HepG2 (cell line): ENCODE data around the gene SLC6A9. TPM values are rescaled to one million over a fixed set of nuclear protein-coding genes. Genes with fewer than 3 reads are reported as not detected.
A peak's percentile ranks its signal among the peaks of the same experiment; 100 is the strongest.

Experiments used
- ATAC-seq: fragments of 200-7000 bp; cut with Tn5 transposase; 3 replicates; pipeline ENCODE4 v1.9.1; 2020; ENCODE audit warnings: mild to moderate bottlenecking, moderate library complexity
- BruUV-seq: library from RNA; stranded (reverse); fragments of 400-500 nt; replicated peaks from 2 replicates; lab custom pipeline; 2021; lab: Mats Ljungman, UMichigan
- CTCF ChIA-PET: fragments of 300-600 bp; formaldehyde crosslinking; extraction: SDS; loops from one replicate; lab custom pipeline; 2021; ENCODE audit warnings: low total read pairs, inconsistent platforms, low intra/inter-chr PET ratio; lab: Yijun Ruan, JAX
- POLR2A ChIA-PET: fragments of 350-600 bp; sonication (Branson Sonifier 250); formaldehyde crosslinking; loops from one replicate; lab custom pipeline; 2020; ENCODE audit warnings: antibody characterized with exemption, inconsistent platforms; lab: Yijun Ruan, JAX
- DNase-seq: peaks from one replicate; pipeline ENCODE4 v3.0.0-alpha.2; 2015; ENCODE audit warnings: low spot score
- FAIRE-seq: peaks from 3 replicates; lab custom pipeline; 2011; peaks lifted over from hg19 to GRCh38; lab: Jason Lieb, UNC
- H2AFZ ChIP-seq: one replicate; pipeline ENCODE4 v1.6.1; 2011; ENCODE audit warnings: low read length, inconsistent platforms
- H3K27ac ChIP-seq: fragments of 300-600 bp; 3 replicates; pipeline ENCODE4 v1.8.0; 2011; ENCODE audit warnings: mixed run types, mild to moderate bottlenecking, mixed read lengths, low read length, inconsistent platforms; ENCODE audit not compliant: insufficient read depth; ENCODE audit errors: extremely low read length
- H3K27me3 ChIP-seq, 2 experiments: fragments of 200-600 bp in 1 of 2; 2 replicates in 1 of 2; 3 replicates in 1 of 2; pipeline versions ENCODE4 v1.6.0 to v1.8.0; 2011; ENCODE audit warnings: low read length in 2 of 2, mild to moderate bottlenecking in 2 of 2, moderate library complexity in 2 of 2, inconsistent platforms in 1 of 2; ENCODE audit not compliant: insufficient read depth in 2 of 2, control insufficient read depth in 1 of 2
- H3K36me3 ChIP-seq, 2 experiments: fragments of 200-600 bp in 1 of 2; replicated peaks in 1 of 2; 2 replicates in 1 of 2; 3 replicates in 1 of 2; pipeline versions ENCODE4 v1.5.1 to v1.8.0; 2011; ENCODE audit warnings: low read length in 2 of 2, inconsistent platforms in 1 of 2; ENCODE audit not compliant: insufficient read depth in 2 of 2, control insufficient read depth in 1 of 2
- H3K4me1 ChIP-seq: 2 replicates; pipeline ENCODE4 v1.5.1; 2012; ENCODE audit warnings: low read length, inconsistent platforms; ENCODE audit not compliant: insufficient read depth
- H3K4me2 ChIP-seq: 2 replicates; pipeline ENCODE4 v1.6.0; 2011; ENCODE audit warnings: low read depth, low read length, inconsistent platforms
- H3K4me3 ChIP-seq, 3 experiments: fragments of 200-600 bp in 1 of 3; sonication (generic), shearing (Covaris generic) in 1 of 3; replicated peaks in 1 of 3; 2 replicates each; pipeline ENCODE4 v1.5.1; 2011 to 2016; ENCODE audit warnings: low read length in 3 of 3, inconsistent platforms in 2 of 3, low read depth in 2 of 3, mild to moderate bottlenecking in 2 of 3, control low read depth in 1 of 3, mixed read lengths in 1 of 3; ENCODE audit not compliant: insufficient read depth in 1 of 3
- H3K79me2 ChIP-seq: one replicate; pipeline ENCODE4 v1.6.1; 2011; ENCODE audit warnings: low read length, inconsistent platforms; ENCODE audit not compliant: insufficient read depth
- H3K9ac ChIP-seq: 2 replicates; pipeline ENCODE4 v1.6.0; 2011; ENCODE audit warnings: mild to moderate bottlenecking, low read depth, low read length, inconsistent platforms; ENCODE audit not compliant: insufficient read depth
- H3K9me3 ChIP-seq: 2 replicates; pipeline ENCODE4 v1.5.1; 2012; ENCODE audit warnings: mild to moderate bottlenecking, low read length
- H4K20me1 ChIP-seq: 2 replicates; pipeline ENCODE4 v1.6.0; 2011; ENCODE audit warnings: inconsistent platforms, mild to moderate bottlenecking, low read length, moderate library complexity; ENCODE audit not compliant: insufficient read depth
- ARNT2 ChIP-seq: sonication (generic); formaldehyde crosslinking; IDR thresholded peaks from 2 replicates; pipeline ENCODE4 v1.8.0; 2022; ENCODE audit warnings: mild to moderate bottlenecking, low read depth, missing genetic modification reagents, moderate library complexity
- ATF7-NPFF ChIP-seq: sonication (generic); formaldehyde crosslinking; IDR thresholded peaks from 2 replicates; pipeline ENCODE4 v1.8.1; 2023; ENCODE audit warnings: mild to moderate bottlenecking, low read depth, missing genetic modification reagents, moderate library complexity
- JDP2 ChIP-seq: sonication (generic); formaldehyde crosslinking; IDR thresholded peaks from 2 replicates; pipeline ENCODE4 v1.8.1; 2022; ENCODE audit warnings: missing genetic modification reagents, borderline replicate concordance
- NFE2L1 ChIP-seq: sonication (generic); formaldehyde crosslinking; IDR thresholded peaks from 2 replicates; pipeline ENCODE4 v1.4.0; 2020; ENCODE audit warnings: missing genetic modification reagents, mild to moderate bottlenecking, borderline replicate concordance
- NFIC ChIP-seq: IDR thresholded peaks from 2 replicates; pipeline ENCODE4 v1.6.1; 2012; ENCODE audit warnings: mild to moderate bottlenecking, low read length, inconsistent platforms
- TARDBP ChIP-seq: sonication (generic); formaldehyde crosslinking; IDR thresholded peaks from 2 replicates; pipeline ENCODE4 v1.8.0; 2022; ENCODE audit warnings: mild to moderate bottlenecking, missing genetic modification reagents
- TEAD2 ChIP-seq: sonication (generic); formaldehyde crosslinking; IDR thresholded peaks from 2 replicates; pipeline ENCODE4 v1.9.0; 2021; ENCODE audit warnings: missing genetic modification reagents
- ZBTB7A ChIP-seq: sonication (generic); formaldehyde crosslinking; IDR thresholded peaks from 2 replicates; pipeline ENCODE4 v1.8.0; 2022; ENCODE audit warnings: mild to moderate bottlenecking, missing genetic modification reagents
- ZC3H4 ChIP-seq: sonication (generic); formaldehyde crosslinking; IDR thresholded peaks from 2 replicates; pipeline ENCODE4 v1.4.0; 2020; ENCODE audit warnings: missing genetic modification reagents, borderline replicate concordance
- ZFP82 ChIP-seq: sonication (generic); formaldehyde crosslinking; IDR thresholded peaks from 2 replicates; pipeline ENCODE4 v1.5.1; 2020; ENCODE audit warnings: mild to moderate bottlenecking, missing genetic modification reagents, borderline replicate concordance
- ZNF577 ChIP-seq: sonication (generic); formaldehyde crosslinking; IDR thresholded peaks from 2 replicates; pipeline ENCODE4 v1.4.0; 2020; ENCODE audit warnings: mild to moderate bottlenecking, low read depth, missing genetic modification reagents, borderline replicate concordance
- ZNF792 ChIP-seq: IDR thresholded peaks from 2 replicates; pipeline ENCODE4 v1.6.1; 2016
- WGBS: methylation state at CpG from one replicate; pipeline ENCODE4 v1.1.6; 2017; ENCODE audit warnings: low lambda C conversion rate; 5-methylcytosine and 5-hydroxymethylcytosine counted together
- in situ Hi-C: cut with HindIII; loops from 2 replicates; pipeline ENCODE4 v1.10.0; 2017; ENCODE audit warnings: low pct_unique_long_range_greater_than_20kb; ENCODE audit not compliant: extremely low pct_ligation_motif_present
- intact Hi-C: fragments of 100-400 bp; cut with micrococcal nuclease; formaldehyde crosslinking; loops from one replicate; pipeline ENCODE4 v1.10.0; 2022; ENCODE audit not compliant: unreplicated experiment
- polyA plus RNA-seq, 8 experiments: library from polyadenylated mRNA; depleted of rRNA in 3 of 8; stranded (reverse) in 7 of 8; unstranded in 1 of 8; fragments of >200 nt; fragmentation: Illumina TruSeq in 4 of 8; extraction: Trizol in 4 of 8; gene quantifications; 2 replicates each; pipeline versions ENCODE4 v1.2.1 to v1.2.3, GENCODE V29; 2011 to 2016; ENCODE audit warnings: low read depth in 4 of 8, missing spikeins in 1 of 8, mixed read lengths in 1 of 8; ENCODE audit not compliant: insufficient read depth in 1 of 8
- total RNA-seq, 5 experiments: library from RNA; depleted of rRNA; stranded (reverse); fragments of >200 nt; fragmentation: Illumina TruSeq; extraction: Trizol; gene quantifications; 2 replicates each; pipeline ENCODE4 v1.2.3, GENCODE V29; 2016; ENCODE audit warnings: low read depth in 1 of 5
- TF ChIP-seq, protein P1 (sequence below): sonication (generic); formaldehyde crosslinking; IDR thresholded peaks from 2 replicates; pipeline ENCODE4 v1.8.1; 2023; ENCODE audit warnings: mild to moderate bottlenecking, missing genetic modification reagents
- TF ChIP-seq, protein P2 (sequence below): sonication (generic); formaldehyde crosslinking; IDR thresholded peaks from 2 replicates; pipeline ENCODE4 v1.5.0; 2020; ENCODE audit warnings: missing genetic modification reagents
- TF ChIP-seq, protein P3 (sequence below): sonication (generic); formaldehyde crosslinking; IDR thresholded peaks from 2 replicates; pipeline ENCODE4 v1.4.0; 2020; ENCODE audit warnings: low read depth, missing genetic modification reagents
- TF ChIP-seq, protein P4 (sequence below): IDR thresholded peaks from 2 replicates; pipeline ENCODE4 v1.6.1; 2016; ENCODE audit warnings: control low read depth

SLC6A9 gene
- total and polyA plus RNA-seq, 2 of the 13 experiments (the other 11 are each of a cell fraction or from before 2014, with no cell fraction given), result 8.5 to 9.9 TPM

DNA sequence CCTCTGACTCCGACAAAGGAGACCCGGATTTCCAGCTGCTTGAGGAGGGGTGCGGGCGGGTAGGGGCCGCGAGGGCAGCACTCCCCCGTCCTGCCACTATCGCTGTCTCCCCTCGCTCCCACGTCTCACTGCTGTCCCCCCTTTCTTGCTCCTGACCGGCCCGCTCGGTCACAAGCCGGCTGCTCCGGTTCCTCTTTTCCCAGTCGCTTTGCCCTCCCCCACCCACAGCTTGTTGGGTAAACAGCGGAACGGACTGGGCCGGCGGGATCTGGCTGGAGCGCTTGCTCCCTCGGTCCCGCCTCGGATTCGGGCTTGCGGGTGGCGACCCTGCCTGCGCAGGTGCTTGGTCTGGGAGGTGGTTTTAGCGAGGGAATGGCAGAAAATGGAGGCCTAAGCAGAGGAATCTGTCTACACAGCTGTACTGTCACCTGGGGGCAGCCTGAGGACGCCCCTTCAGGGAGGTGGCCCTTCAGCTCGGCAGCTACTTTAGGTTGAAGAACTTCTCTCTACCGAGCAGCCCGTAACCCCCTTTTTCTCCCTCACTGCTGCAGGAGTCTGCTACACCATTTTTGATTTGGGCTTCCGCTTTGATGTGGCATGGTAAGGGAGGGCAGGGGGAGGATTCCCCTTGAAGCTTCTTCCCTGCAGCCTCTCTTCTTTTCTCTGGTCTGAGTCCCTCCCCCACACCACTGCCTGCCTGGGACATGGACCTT, 55.9 kb downstream of the SLC6A9 start:
- POLR2A ChIA-PET, result interaction anchor here (1.0 to 4.1 kb wide), 11 partner anchors 12 to 325 kb away, joined by 3 to 20 read pairs (median 5); partner anchors contain the start of genes IPO13, KDM4A and SLC6A9
- intact Hi-C loops, result no loop called here
- ATAC-seq (peak; percentile 0), FAIRE-seq (no peak), DNase-seq (no peak)
- H3K36me3 ChIP-seq, result peaks cover 3 to 12% of the 10 kb centered on the region in 2 experiments; a peak in 4 of 5 replicates
- WGBS, result 1% methylated on average over 25 of the region's 34 CpGs
- H2AFZ ChIP-seq, result no peak overlapping the region
- H3K27me3 ChIP-seq, result no peaks in the 10 kb centered on the region
- peaks cover 4% of the 10 kb centered on the region; the same call in 1 of the 2 replicates for H4K20me1 ChIP-seq
- H3K9ac ChIP-seq, result peak overlapping the region; percentile 86
- CTCF ChIA-PET, result no interaction called here
- peaks cover 38% of the 10 kb centered on the region for H3K79me2 ChIP-seq
- in situ Hi-C loops, result no loop called here
- peak overlapping the region; percentile 75 for H3K27ac ChIP-seq
- H3K4me1 ChIP-seq, result peaks cover 58% of the 10 kb centered on the region
- H3K4me3 ChIP-seq, result peak overlapping the region; percentile 95 to 96 (median 95)
- TSS peak; percentile 64 for BruUV-seq
- H3K9me3 ChIP-seq, result no peaks in the 10 kb centered on the region
- H3K4me2 ChIP-seq, result peak overlapping the region; percentile 99
- no peak for TF ChIP-seq NFIC
- no peak for TF ChIP-seq TARDBP (CRISPR knock-in tag)
- TF ChIP-seq TEAD2 (CRISPR knock-in tag), result no peak
- TF ChIP-seq ARNT2 (CRISPR knock-in tag), result no peak
- TF ChIP-seq ZFP82 (CRISPR knock-in tag), result peak; percentile 45; the same call in 1 of the 2 replicates
- TF ChIP-seq, protein P1, sequence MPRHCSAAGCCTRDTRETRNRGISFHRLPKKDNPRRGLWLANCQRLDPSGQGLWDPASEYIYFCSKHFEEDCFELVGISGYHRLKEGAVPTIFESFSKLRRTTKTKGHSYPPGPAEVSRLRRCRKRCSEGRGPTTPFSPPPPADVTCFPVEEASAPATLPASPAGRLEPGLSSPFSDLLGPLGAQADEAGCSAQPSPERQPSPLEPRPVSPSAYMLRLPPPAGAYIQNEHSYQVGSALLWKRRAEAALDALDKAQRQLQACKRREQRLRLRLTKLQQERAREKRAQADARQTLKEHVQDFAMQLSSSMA (CRISPR knock-in tag), result no peak
- no peak for TF ChIP-seq ZNF577 (CRISPR knock-in tag)
- peak; percentile 15; the same call in 1 of the 2 replicates for TF ChIP-seq ATF7-NPFF (CRISPR knock-in tag)
- TF ChIP-seq, protein P2, sequence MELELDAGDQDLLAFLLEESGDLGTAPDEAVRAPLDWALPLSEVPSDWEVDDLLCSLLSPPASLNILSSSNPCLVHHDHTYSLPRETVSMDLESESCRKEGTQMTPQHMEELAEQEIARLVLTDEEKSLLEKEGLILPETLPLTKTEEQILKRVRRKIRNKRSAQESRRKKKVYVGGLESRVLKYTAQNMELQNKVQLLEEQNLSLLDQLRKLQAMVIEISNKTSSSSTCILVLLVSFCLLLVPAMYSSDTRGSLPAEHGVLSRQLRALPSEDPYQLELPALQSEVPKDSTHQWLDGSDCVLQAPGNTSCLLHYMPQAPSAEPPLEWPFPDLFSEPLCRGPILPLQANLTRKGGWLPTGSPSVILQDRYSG (CRISPR knock-in tag), result no peak
- TF ChIP-seq NFE2L1 (CRISPR knock-in tag), result no peak
- TF ChIP-seq, protein P3, sequence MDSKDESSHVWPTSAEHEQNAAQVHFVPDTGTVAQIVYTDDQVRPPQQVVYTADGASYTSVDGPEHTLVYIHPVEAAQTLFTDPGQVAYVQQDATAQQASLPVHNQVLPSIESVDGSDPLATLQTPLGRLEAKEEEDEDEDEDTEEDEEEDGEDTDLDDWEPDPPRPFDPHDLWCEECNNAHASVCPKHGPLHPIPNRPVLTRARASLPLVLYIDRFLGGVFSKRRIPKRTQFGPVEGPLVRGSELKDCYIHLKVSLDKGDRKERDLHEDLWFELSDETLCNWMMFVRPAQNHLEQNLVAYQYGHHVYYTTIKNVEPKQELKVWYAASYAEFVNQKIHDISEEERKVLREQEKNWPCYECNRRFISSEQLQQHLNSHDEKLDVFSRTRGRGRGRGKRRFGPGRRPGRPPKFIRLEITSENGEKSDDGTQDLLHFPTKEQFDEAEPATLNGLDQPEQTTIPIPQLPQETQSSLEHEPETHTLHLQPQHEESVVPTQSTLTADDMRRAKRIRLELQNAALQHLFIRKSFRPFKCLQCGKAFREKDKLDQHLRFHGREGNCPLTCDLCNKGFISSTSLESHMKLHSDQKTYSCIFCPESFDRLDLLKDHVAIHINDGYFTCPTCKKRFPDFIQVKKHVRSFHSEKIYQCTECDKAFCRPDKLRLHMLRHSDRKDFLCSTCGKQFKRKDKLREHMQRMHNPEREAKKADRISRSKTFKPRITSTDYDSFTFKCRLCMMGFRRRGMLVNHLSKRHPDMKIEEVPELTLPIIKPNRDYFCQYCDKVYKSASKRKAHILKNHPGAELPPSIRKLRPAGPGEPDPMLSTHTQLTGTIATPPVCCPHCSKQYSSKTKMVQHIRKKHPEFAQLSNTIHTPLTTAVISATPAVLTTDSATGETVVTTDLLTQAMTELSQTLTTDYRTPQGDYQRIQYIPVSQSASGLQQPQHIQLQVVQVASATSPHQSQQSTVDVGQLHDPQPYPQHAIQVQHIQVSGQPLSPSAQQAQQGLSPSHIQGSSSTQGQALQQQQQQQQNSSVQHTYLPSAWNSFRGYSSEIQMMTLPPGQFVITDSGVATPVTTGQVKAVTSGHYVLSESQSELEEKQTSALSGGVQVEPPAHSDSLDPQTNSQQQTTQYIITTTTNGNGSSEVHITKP (CRISPR knock-in tag), result no peak
- TF ChIP-seq, protein P4, sequence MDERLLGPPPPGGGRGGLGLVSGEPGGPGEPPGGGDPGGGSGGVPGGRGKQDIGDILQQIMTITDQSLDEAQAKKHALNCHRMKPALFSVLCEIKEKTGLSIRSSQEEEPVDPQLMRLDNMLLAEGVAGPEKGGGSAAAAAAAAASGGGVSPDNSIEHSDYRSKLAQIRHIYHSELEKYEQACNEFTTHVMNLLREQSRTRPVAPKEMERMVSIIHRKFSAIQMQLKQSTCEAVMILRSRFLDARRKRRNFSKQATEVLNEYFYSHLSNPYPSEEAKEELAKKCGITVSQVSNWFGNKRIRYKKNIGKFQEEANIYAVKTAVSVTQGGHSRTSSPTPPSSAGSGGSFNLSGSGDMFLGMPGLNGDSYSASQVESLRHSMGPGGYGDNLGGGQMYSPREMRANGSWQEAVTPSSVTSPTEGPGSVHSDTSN (CRISPR knock-in tag), result no peak
- no peak for TF ChIP-seq ZNF792 (CRISPR knock-in tag)
- TF ChIP-seq JDP2, result no peak
- TF ChIP-seq ZBTB7A, result no peak
- TF ChIP-seq ZC3H4, result no peak
